PFSK-1 (cell line): ENCODE data around the gene CCDC88C.

Experiments used
- SIN3A ChIP-seq: IDR thresholded peaks from 2 replicates; pipeline ENCODE4 v1.6.1; 2012; ENCODE audit warnings: mild to moderate bottlenecking, low read length, moderate library complexity, borderline replicate concordance; ENCODE audit not compliant: insufficient read depth
- TF ChIP-seq, protein P1 (sequence below), 2 experiments: IDR thresholded peaks; 2 replicates each; pipeline versions ENCODE4 v1.6.1 to v1.8.0; 2011 to 2012; ENCODE audit warnings: low read depth in 2 of 2, low read length in 2 of 2, control low read depth in 1 of 2, inconsistent platforms in 1 of 2, mild to moderate bottlenecking in 1 of 2, moderate library complexity in 1 of 2; ENCODE audit not compliant: insufficient read depth in 1 of 2

DNA sequence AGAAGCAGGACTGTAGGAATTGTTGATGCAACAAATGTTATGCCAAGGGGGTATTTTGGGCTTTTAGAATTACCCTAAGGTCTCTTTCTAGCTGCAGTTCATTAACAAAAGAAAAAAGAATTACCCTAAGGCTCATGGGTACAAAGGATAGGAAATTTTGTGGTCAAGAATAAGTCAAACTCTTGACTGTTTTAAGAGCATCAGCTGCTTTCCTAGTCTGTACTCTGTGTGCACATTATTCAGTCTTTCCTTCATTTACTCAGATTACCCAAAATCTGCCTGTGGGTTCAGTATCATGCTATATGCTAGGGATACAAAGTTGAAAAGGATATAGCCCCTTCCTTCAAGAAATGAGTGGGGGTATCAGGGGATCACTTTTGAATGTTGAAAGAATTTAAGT is 36.5 kb upstream of the CCDC88C start:
- TF ChIP-seq SIN3A = no peak
- TF ChIP-seq, protein P1, sequence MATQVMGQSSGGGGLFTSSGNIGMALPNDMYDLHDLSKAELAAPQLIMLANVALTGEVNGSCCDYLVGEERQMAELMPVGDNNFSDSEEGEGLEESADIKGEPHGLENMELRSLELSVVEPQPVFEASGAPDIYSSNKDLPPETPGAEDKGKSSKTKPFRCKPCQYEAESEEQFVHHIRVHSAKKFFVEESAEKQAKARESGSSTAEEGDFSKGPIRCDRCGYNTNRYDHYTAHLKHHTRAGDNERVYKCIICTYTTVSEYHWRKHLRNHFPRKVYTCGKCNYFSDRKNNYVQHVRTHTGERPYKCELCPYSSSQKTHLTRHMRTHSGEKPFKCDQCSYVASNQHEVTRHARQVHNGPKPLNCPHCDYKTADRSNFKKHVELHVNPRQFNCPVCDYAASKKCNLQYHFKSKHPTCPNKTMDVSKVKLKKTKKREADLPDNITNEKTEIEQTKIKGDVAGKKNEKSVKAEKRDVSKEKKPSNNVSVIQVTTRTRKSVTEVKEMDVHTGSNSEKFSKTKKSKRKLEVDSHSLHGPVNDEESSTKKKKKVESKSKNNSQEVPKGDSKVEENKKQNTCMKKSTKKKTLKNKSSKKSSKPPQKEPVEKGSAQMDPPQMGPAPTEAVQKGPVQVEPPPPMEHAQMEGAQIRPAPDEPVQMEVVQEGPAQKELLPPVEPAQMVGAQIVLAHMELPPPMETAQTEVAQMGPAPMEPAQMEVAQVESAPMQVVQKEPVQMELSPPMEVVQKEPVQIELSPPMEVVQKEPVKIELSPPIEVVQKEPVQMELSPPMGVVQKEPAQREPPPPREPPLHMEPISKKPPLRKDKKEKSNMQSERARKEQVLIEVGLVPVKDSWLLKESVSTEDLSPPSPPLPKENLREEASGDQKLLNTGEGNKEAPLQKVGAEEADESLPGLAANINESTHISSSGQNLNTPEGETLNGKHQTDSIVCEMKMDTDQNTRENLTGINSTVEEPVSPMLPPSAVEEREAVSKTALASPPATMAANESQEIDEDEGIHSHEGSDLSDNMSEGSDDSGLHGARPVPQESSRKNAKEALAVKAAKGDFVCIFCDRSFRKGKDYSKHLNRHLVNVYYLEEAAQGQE (IDR thresholded peaks at IDR 0.05; ENCODE audit: insufficient read depth in 1 of 2, low read depth in 2 of 2, low read length in 2 of 2) = no peak
